Measurements from ENCODE around the gene NRDE2.

DNA sequence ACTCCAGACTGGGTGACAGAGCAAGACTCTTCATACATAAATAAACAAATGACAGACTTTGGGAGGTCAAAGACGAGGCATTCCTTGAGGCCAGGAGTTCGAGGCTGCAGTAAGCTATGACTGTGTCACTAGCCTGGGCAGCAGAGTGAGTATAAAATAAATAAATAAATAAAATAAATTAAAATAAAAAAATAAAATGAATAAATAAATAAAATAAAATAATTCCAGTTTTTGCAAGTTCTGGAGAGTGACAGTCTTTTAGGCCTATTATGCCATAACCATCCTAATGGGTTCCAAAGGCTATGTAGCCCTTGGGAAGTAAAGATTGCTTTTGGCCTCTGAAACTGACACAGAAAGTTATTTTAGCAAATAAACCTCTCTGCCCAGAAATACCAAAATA is 16.5 kb upstream of the NRDE2 start:
- TF ChIP-seq, protein P1, sequence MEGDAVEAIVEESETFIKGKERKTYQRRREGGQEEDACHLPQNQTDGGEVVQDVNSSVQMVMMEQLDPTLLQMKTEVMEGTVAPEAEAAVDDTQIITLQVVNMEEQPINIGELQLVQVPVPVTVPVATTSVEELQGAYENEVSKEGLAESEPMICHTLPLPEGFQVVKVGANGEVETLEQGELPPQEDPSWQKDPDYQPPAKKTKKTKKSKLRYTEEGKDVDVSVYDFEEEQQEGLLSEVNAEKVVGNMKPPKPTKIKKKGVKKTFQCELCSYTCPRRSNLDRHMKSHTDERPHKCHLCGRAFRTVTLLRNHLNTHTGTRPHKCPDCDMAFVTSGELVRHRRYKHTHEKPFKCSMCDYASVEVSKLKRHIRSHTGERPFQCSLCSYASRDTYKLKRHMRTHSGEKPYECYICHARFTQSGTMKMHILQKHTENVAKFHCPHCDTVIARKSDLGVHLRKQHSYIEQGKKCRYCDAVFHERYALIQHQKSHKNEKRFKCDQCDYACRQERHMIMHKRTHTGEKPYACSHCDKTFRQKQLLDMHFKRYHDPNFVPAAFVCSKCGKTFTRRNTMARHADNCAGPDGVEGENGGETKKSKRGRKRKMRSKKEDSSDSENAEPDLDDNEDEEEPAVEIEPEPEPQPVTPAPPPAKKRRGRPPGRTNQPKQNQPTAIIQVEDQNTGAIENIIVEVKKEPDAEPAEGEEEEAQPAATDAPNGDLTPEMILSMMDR (IDR thresholded peaks at IDR 0.05), result no peak
- TF ChIP-seq SIN3A (IDR thresholded peaks at IDR 0.05; ENCODE audit: borderline replicate concordance, insufficient read depth, low read depth, low read length), result no peak
